ENCODE data around the gene SYCN.

DNA sequence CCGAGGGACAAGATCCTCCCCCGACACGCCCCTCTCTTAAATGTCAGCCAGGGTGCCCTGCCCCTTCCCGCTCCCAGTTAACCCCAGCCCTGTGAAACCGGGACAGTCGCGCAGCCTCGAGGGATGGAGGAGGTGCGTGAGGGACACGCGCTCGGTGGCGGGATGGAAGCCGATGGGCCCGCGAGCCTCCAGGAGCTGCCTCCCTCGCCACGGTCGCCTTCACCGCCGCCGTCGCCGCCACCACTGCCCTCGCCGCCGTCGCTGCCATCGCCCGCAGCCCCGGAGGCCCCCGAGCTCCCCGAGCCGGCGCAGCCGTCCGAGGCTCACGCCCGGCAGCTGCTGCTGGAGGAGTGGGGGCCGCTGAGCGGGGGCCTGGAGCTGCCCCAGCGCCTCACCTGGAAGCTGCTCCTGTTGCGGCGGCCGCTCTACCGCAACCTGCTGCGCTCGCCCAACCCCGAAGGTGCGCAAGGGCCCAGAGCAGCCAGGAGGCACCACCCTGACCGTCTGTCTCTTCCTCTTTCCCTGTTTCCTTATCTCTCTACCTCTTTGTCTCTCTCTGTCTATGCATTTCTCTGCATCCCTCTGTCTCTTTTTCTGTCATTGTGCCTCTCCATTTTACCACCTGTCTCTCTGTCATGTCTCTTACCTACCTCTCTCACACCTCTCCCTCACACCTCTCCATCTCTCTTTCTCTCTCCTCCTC lies 7.1 kb downstream of the SYCN start, which contains the start of gene NCCRP1:
- TF ChIP-seq, protein P1, sequence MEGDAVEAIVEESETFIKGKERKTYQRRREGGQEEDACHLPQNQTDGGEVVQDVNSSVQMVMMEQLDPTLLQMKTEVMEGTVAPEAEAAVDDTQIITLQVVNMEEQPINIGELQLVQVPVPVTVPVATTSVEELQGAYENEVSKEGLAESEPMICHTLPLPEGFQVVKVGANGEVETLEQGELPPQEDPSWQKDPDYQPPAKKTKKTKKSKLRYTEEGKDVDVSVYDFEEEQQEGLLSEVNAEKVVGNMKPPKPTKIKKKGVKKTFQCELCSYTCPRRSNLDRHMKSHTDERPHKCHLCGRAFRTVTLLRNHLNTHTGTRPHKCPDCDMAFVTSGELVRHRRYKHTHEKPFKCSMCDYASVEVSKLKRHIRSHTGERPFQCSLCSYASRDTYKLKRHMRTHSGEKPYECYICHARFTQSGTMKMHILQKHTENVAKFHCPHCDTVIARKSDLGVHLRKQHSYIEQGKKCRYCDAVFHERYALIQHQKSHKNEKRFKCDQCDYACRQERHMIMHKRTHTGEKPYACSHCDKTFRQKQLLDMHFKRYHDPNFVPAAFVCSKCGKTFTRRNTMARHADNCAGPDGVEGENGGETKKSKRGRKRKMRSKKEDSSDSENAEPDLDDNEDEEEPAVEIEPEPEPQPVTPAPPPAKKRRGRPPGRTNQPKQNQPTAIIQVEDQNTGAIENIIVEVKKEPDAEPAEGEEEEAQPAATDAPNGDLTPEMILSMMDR (IDR thresholded peaks at IDR 0.05) = no peak
- TF ChIP-seq POLR2A (IDR thresholded peaks at IDR 0.05) (no peak), EP300 (IDR thresholded peaks at IDR 0.05) (no peak), POLR2AphosphoS5 (IDR thresholded peaks at IDR 0.05) (no peak)

Data from suprapubic skin (tissue), 4 donors.